Measurements from ENCODE around the gene FBXW9. TPM values are rescaled to one million over a fixed set of nuclear protein-coding genes. Genes with fewer than 3 reads are reported as not detected.

FBXW9 gene
- total RNA-seq, 1 experiment from 2014 or later = 14.0 TPM

- peak; percentile 46 for ATAC-seq
- DNase-seq (ENCODE audit: low read depth, low spot score) = no peak
- Histone ChIP-seq H3K27ac (ENCODE audit: low read depth, low read length) (peak overlapping the region; percentile 53), H3K4me2 (ENCODE audit: low read length) (peak overlapping the region; percentile 93), H3K9ac (ENCODE audit: low read length) (peak overlapping the region; percentile 90), H4K20me1 (ENCODE audit: insufficient read depth) (no peaks in the 10 kb centered on the region), H3K4me1 (ENCODE audit: control insufficient read depth in 1 of 2, insufficient read depth in 2 of 2, low read length in 2 of 2) (peaks cover 9 to 23% of the 10 kb centered on the region in 2 experiments; a peak in 3 of 4 replicates), H3K36me3 (ENCODE audit: control insufficient read depth in 1 of 2, insufficient read depth in 2 of 2, low read length in 2 of 2) (peaks cover 11 to 17% of the 10 kb centered on the region in 2 experiments; a peak in 3 of 4 replicates), H2AFZ (ENCODE audit: low read depth, low read length, poor library complexity, severe bottlenecking) (no peak overlapping the region), H3K79me2 (ENCODE audit: insufficient read depth, low read length) (peaks cover 10% of the 10 kb centered on the region; the same call in 1 of the 2 replicates), H3K27me3 (ENCODE audit: insufficient read depth, low read length) (no peaks in the 10 kb centered on the region), H3K9me2 (ENCODE audit: insufficient read depth) (no peaks in the 10 kb centered on the region), H3K9me3 (ENCODE audit: control insufficient read depth in 1 of 2, insufficient read depth in 1 of 2, low read depth in 1 of 2, low read length in 2 of 2) (no peaks in the 10 kb centered on the region), H3K4me3 (replicated peaks in 1 of 2; ENCODE audit: low read depth in 1 of 2, low read length in 2 of 2) (peak overlapping the region; percentile 88 to 92)
- intact Hi-C loops (cut with micrococcal nuclease) = no loop called here
- POLR2A ChIA-PET = interaction anchor here (1.5 to 1.6 kb wide), 2 partner anchors 14 to 87 kb away, joined by 3 to 8 read pairs; partner anchors contain the start of gene DHPS
- RAD21 ChIA-PET (ENCODE audit: low non-redundant PET in 1 of 2, low total read pairs in 2 of 2, uncharacterized antibody in 2 of 2, unreplicated experiment in 2 of 2) = no interaction called here
- BruUV-seq (replicated peaks) = no TSS peak
- CTCF ChIA-PET = no interaction called here
- TF ChIP-seq JUND (IDR thresholded peaks at IDR 0.05) = no peak
- no peak for TF ChIP-seq SRF (IDR thresholded peaks at IDR 0.05; ENCODE audit: low read depth)
- TF ChIP-seq POLR2A (IDR thresholded peaks at IDR 0.05; ENCODE audit: borderline replicate concordance, extremely low read depth, insufficient read depth, insufficient read length) = no peak
- no peak for TF ChIP-seq EZH2phosphoT487 (IDR thresholded peaks at IDR 0.05; ENCODE audit: borderline replicate concordance)
- TF ChIP-seq RAD21 (IDR thresholded peaks at IDR 0.05; ENCODE audit: low read depth) = no peak
- no peak for TF ChIP-seq ZFX (IDR thresholded peaks at IDR 0.05)
- no peak for TF ChIP-seq ZNF274 (IDR thresholded peaks at IDR 0.05; ENCODE audit: low read depth, low read length)
These were observed 450 bp downstream of the FBXW9 start for GRCh38 chr19:12695997-12696365.

GRCh38 chr19:12695514-12695913, 917 bp downstream of the FBXW9 start:
- POLR2A ChIA-PET = no interaction called here
- BruUV-seq (replicated peaks) = no TSS peak
- DNase-seq (ENCODE audit: low read depth, low spot score) (no peak), ATAC-seq (no peak)
- CTCF ChIA-PET = no interaction called here
- Histone ChIP-seq H3K79me2 (ENCODE audit: insufficient read depth, low read length) (peaks cover 10% of the 10 kb centered on the region; the same call in 1 of the 2 replicates), H3K4me2 (ENCODE audit: low read length) (peak overlapping the region; percentile 93), H3K4me1 (ENCODE audit: control insufficient read depth in 1 of 2, insufficient read depth in 2 of 2, low read length in 2 of 2) (peaks cover 9 to 23% of the 10 kb centered on the region in 2 experiments; a peak in 3 of 4 replicates), H3K9ac (ENCODE audit: low read length) (peak overlapping the region; percentile 90), H3K27me3 (ENCODE audit: insufficient read depth, low read length) (no peaks in the 10 kb centered on the region), H3K36me3 (ENCODE audit: control insufficient read depth in 1 of 2, insufficient read depth in 2 of 2, low read length in 2 of 2) (peaks cover 8 to 12% of the 10 kb centered on the region in 2 experiments; a peak in 3 of 4 replicates), H4K20me1 (ENCODE audit: insufficient read depth) (no peaks in the 10 kb centered on the region), H2AFZ (ENCODE audit: low read depth, low read length, poor library complexity, severe bottlenecking) (no peak overlapping the region), H3K27ac (ENCODE audit: low read depth, low read length) (no peak overlapping the region), H3K9me3 (ENCODE audit: control insufficient read depth in 1 of 2, insufficient read depth in 1 of 2, low read depth in 1 of 2, low read length in 2 of 2) (no peaks in the 10 kb centered on the region), H3K9me2 (ENCODE audit: insufficient read depth) (no peaks in the 10 kb centered on the region), H3K4me3 (replicated peaks in 1 of 2; ENCODE audit: low read depth in 1 of 2, low read length in 2 of 2) (peak overlapping the region; percentile 88 to 92)
- TF ChIP-seq CBX3 (IDR thresholded peaks at IDR 0.05; ENCODE audit: low read depth) (no peak), CEBPB (IDR thresholded peaks at IDR 0.05; ENCODE audit: low read depth) (no peak), EGR1 (IDR thresholded peaks at IDR 0.05; ENCODE audit: low read depth) (no peak), ZBTB33 (IDR thresholded peaks at IDR 0.05; ENCODE audit: extremely low read depth, insufficient replicate concordance, low read length) (no peak), POLR2A (IDR thresholded peaks at IDR 0.05; ENCODE audit: borderline replicate concordance, extremely low read depth, insufficient read depth, insufficient read length) (no peak), SRF (IDR thresholded peaks at IDR 0.05; ENCODE audit: low read depth) (no peak), ZNF274 (IDR thresholded peaks at IDR 0.05; ENCODE audit: low read depth, low read length) (no peak), TCF7L2 (IDR thresholded peaks at IDR 0.05; ENCODE audit: borderline replicate concordance, extremely low read depth, insufficient read depth, insufficient read length) (no peak), REST (IDR thresholded peaks at IDR 0.05; ENCODE audit: low read depth) (no peak)
- TF ChIP-seq, protein P1, sequence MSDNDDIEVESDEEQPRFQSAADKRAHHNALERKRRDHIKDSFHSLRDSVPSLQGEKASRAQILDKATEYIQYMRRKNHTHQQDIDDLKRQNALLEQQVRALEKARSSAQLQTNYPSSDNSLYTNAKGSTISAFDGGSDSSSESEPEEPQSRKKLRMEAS (IDR thresholded peaks at IDR 0.05) = no peak
- RAD21 ChIA-PET (ENCODE audit: low non-redundant PET in 1 of 2, low total read pairs in 2 of 2, uncharacterized antibody in 2 of 2, unreplicated experiment in 2 of 2) = no interaction called here
- intact Hi-C loops (cut with micrococcal nuclease) = no loop called here
